GM19438 (cell line): Measurements from ENCODE around the gene ZSCAN29.
"Not testable (repeated sequence)": the region's sequence is repeated elsewhere in the genome, so short reads cannot be mapped to it uniquely, and the experiment has no call there.

Experiments
- ATAC-seq: cut with Tn5 transposase; IDR thresholded peaks from one replicate; pipeline ENCODE4 v1.9.1; 2021; ENCODE audit warnings: low read depth; ENCODE audit not compliant: unreplicated experiment

ZSCAN29 gene

DNA sequence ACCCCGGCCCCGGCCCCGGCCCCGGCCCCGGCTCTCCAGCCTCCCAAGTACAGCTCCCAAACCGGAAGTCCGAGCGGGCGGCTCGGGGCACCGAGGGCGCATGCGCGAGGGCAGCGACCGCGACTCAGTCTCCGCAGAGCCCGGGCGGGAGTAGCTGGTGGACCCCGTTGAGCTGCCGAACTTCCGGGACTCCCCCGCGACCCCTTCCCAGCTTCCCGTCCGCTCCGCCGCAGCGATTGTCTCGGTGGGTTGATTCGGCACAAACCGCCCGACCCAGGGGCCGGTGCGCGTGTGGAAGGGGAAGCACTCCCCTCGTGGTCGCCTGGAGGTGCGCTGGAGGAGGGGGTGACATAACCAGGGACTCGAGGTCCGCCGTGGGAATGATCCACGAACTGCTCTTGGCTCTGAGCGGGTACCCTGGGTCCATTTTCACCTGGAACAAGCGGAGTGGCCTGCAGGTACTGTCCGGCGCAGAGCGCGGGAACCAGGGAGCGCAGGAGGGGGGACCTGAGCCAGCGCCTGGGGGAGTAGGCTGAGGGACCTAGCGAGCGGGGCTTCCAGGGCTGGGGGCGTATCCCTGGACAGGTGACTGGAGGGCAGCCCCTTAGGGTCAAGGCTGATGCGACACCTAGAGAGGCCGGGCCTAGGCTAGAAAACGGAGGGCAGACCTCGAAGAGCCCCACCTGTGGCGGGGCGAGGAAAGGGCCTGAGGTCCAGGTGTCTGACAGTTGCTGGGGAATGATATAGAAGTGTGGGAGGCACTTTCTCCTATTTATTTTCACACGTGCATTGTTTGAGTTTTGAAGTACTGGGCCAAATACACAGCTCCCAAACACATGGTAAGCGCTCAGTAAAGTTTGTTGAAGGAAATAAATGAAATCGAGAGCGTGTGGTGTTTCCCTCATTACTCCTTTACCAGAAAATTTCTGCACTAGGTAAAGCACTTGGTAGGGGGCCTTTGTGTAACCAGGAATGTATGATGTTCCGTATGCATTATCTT lies at the start of gene ZSCAN29, which contains the start of gene TUBGCP4:
Gene ZSCAN29, minus strand, starts transcription at position 69 of the 1,000 bp plus-strand sequence. CDS start 1,130 bp downstream, outside the sequence.
Gene TUBGCP4, plus strand, starts transcription at position 127 of the 1,000 bp plus-strand sequence. Its CDS starts 254 bp downstream, at position 381.
- peak; percentile 70 for ATAC-seq

DNA sequence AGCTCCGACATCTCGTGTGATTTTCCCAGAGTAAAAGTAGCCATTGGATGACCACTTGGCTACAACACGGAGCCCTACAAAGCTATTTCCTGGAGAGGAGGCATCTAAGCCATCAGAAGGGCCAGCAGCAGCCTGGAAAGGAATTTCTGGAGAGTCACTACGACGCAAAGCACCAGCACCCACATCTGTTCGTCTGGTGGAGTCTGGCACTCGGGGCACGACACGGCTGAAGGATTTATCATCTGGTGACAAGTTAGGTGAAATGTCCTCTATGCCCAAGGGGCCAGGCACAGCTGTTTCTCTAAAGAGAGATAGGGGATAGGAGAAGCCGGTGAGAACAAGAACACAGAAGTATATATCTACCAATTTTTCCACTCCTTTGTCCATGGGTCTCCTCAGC lies 49.6 kb upstream of the ZSCAN29 start:
- ATAC-seq: no peak

DNA sequence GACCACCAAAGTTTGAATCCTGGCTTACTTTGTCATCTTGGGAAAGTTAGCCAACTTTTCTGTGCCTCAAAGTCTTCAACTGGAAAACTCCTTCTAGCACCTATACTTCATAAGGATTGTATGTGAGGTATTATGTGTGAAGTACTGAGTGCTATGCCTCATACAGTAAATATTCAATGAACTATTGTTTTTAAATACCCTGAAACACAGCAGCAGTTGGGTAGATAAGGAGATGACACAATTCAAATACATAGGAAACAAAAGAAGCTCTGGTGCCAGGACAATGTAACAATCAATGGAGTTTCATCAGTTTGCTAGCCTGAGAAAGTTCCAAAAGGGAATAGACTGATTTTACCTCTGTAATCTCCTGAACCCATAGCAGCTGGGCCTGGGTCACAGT lies 43.4 kb upstream of the ZSCAN29 start:
- ATAC-seq: no peak

DNA sequence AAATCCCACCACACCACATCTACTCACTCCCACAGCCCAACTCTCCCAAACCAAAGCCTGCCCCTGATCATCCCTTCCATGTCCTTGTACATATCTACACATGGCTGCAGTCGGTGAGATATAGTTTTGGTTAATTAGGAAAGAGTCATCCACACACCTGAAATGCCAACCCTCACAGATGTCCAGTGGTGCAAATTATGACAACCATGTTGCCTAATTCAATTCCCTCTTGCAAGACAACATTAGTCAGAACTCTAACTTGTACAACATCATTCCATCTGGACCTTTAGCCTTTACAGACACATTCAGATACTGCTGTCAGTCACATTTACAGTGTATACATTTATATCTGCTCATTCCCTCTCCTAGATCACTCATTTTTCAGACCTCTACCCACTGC lies 41.3 kb upstream of the ZSCAN29 start:
- ATAC-seq: no peak

GRCh38 chr15:43410572-43411214 lies 39.9 kb upstream of the ZSCAN29 start:
- ATAC-seq: no peak

GRCh38 chr15:43408789-43409188 lies 37.9 kb upstream of the ZSCAN29 start:
- ATAC-seq: no peak

DNA sequence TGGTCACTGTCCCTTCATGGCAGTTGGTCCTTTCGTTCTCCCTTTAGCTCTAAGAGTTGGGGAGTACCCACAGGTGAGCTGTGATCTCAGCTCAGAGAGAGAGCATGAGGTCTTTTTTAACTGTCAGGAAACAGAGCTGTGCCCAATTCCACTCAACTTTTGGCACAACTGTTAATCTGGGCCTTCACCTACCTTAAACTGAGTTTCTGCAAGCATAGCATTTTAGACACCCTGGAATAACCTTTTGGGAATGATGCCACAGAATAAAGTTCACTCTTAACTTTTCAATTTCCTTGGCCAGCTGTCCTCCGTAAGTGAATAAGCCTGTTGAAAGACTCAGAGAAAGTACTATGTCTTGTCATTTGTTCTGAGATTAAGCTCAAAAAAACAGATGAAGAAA lies 36.0 kb upstream of the ZSCAN29 start:
- no peak for ATAC-seq

DNA sequence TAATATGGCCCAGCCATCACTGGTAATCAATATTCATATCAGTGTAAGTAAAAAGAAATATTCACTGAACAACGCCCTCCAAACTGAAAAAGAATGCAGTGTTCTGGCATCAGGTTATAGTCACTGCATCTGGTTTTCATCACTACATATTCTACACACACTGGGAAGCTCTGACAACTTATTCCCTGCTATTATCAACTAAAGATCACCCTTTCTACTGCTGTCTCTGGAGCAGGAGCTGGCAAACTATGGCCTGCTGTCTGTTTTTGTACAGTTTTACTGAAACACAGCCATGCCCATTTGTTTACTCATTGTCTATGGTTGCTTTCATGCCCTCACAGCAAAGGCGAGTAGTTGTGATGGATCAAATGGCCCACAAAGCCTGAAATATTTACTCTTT lies 35.3 kb upstream of the ZSCAN29 start:
- ATAC-seq: no peak

DNA sequence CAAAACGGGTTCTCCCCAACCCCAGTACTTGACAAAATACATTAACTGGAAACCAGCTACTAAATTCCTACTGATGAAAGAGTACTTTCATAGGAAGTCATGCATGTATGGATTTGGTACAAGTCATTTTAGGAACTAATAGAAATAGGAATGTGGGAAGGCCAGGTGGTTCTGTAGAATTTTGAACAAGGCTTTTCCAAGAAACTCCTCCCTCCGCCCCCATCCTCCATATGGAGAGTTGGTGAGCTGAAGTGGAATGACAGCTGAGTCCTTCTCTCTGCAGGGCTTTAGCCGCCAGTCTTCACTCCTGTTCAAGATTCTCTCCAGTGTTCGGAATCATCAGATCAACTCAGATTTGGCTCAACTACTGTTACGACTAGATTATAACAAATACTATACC lies 33.3 kb upstream of the ZSCAN29 start:
- no peak for ATAC-seq

DNA sequence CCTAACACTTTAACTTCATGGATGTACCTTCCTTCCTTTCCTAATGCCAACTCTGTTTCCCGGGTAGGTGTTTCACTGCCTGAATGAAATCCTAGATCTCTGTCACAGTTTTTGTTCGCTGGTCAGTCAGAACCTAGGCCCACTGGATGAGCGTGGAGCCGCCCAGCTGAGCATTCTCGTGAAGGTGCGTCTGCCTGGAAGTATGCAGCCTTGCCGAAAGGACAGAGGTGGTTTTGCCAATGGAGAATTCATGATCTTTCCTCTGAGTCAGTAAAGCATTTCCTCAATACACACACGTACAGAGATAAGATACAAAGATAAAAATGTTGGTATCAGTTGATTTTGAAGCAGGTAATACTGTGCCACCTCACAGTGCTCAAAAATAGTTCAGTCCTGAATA lies 32.8 kb upstream of the ZSCAN29 start:
- no peak for ATAC-seq

- no peak for ATAC-seq
These were observed 31.4 kb upstream of the ZSCAN29 start for GRCh38 chr15:43402255-43402654.

DNA sequence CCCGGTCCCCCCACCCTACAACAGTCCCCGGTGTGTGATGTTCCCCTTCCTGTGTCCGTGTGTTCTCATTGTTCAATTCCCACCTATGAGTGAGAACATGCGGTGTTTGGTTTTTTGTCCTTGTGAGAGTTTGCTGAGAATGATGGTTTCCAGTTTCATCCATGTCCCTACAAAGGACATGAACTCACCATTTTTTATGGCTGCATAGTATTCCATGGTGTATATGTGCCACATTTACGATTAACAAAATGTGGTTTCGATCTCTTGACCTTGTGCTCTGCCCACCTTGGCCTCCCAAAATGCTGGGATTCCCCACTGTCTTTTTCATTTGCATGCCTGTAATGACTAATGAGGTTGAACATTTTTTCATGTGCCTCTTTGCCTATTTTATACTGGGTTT lies 22.7 kb upstream of the ZSCAN29 start:
- ATAC-seq: not testable (repeated sequence)

- no peak for ATAC-seq
These were observed 19.9 kb upstream of the ZSCAN29 start for GRCh38 chr15:43390723-43391122.

- ATAC-seq: no peak
These were observed 12.2 kb upstream of the ZSCAN29 start for GRCh38 chr15:43383070-43383469.

DNA sequence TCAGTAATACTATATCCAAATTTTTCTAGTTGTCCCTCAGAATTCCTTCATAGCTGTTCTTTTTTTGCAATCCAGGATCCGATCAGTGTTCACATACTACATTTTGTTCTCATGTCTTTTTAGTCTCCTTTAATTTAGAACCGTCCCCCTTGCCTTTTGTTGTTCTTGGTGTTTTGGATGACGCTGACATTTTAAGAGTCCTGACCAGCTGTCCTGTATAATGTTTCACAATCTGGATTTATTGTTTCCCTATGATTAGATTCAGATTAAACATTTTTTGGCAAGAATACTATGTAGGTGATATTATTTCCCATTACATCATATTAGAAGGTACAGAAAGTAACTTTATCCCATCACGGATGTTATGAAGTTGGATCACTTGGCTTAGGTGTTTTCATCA lies 11.5 kb upstream of the ZSCAN29 start:
- ATAC-seq: no peak

GRCh38 chr15:43378601-43379000 lies 7.8 kb upstream of the ZSCAN29 start:
- ATAC-seq: no peak

DNA sequence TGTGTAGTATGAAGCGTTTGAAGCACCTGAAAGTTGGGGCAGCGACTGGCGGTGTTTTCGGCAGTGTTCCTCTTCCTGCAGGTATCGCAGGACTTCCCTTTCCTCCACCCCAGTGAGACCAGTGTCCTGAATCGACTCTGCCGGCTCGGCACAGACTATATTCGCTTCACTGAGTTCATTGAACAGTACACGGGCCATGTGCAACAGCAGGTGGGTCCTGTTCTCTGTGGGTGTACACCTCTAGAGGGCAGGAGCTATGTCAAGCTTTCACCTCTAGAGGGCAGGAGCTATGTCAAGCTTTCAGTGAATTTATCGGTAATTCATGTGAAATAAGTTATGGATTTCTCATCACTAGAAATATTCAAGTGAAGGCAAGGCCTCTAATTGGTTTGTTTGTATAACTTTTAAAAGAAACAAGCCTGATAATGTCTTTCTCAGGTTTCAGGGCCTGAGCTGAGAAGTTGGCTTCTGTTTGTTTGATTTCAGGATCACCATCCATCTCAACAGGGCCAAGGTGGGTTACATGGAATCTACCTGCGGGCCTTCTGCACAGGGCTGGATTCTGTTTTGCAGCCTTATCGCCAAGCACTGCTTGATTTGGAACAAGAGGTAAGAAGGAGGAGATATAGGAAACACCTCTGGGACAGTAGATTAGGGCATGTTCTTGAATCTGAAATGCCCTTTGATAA lies 5.3 kb upstream of the ZSCAN29 start:
- ATAC-seq: no peak

DNA sequence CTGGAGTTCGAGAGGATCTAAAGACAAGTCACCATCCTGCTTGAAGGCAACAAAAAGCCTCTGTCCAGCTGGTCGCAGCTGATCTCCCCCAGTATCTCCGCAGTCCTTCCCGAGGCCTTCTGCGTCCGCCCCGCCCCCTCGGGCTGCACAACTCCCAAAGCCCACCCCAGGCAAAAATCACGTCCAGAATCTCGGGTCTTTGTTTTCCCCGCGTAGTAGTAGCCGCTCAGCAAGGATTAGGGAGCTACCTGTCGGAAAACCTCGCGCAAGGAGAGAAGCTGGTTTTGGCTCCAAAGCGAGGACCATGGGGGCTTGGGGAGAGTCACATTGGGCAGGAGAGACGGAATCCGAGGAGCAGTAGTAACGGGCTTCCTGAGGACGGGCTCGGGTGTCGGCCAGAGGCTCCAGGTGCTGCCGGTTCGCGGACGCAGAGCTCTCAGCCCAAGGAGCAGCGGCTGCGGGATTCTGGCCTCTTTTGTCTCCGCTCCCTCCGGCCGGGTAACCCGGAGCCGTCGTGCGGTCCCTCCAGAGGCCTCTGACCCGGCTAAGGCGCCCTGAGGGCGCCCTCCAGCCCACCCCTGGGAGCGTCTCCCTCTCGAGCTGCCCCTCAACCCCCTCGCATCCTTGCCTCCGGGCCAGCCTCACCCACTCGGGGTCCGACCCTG lies 401 bp downstream of the ZSCAN29 start:
- ATAC-seq: peak; percentile 32

DNA sequence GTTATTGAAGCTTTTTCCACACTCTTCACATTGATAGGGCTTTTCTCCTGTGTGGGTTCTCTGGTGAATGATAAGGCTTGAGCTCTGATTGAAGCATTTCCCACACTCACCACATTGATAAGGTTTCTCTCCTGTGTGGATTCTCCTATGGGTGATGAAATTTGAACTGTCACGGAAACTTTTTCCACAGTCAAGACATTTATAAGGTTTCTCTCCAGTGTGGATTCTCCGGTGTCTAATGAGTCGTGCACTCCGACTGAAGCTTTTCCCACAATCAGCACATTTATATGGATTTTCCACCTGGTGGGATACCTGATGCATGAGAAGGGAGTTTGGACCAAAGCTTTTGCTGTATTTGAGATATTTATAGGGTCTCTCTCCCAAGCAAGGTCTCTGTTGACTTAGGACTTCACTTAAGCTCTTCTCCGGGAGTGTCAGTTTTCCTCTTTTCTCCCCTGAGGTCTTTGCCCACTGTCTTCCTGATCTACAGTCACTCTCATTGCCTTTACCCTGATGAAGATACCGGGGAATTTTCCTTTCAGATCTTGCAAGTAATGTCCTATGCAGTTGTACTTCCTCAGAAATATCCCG lies 9.4 kb downstream of the ZSCAN29 start:
- no peak for ATAC-seq

DNA sequence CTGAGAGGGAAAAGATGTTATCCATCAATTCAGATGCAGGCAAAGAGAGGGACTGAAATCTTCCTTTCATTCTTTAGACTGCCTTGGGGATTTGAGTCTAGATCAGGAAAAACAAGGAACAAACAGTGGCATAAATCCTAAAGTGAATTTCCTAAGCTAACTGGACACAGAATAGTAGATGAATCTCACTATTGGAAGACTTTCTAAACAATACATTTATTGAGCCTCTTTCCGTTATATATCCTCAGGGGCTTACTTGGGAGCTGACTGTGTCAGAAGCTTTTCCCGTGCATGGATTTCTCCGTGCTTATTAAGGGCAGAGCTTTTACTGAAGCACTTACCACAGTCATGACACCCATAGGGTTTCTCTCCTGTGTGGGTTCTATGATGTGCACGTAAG lies 10.0 kb downstream of the ZSCAN29 start:
- no peak for ATAC-seq
